CD8-positive, alpha-beta memory T cell (primary cell): ENCODE data around the gene TMEM150B. TPM values are rescaled to one million over a fixed set of nuclear protein-coding genes. Genes with fewer than 3 reads are reported as not detected.

Experiments
- CTCF ChIA-PET: fragments of 350-600 bp; sonication (Branson Sonifier 250); formaldehyde crosslinking; loops from one replicate; lab custom pipeline; 2021; ENCODE audit warnings: antibody characterized with exemption; lab: Charles Lee
- POLR2A ChIA-PET: fragments of 350-600 bp; sonication (Branson Sonifier 250); formaldehyde crosslinking; loops from one replicate; lab custom pipeline; 2021; ENCODE audit warnings: antibody characterized with exemption; lab: Charles Lee
- DNase-seq, 5 donors: peaks; one replicate each; pipeline versions ENCODE4 v3.0.0 to v3.0.0-alpha.2; 2020 to 2022; ENCODE audit warnings: mixed read lengths in 1 of 5
- H3K27ac ChIP-seq: one replicate; pipeline ENCODE4 v1.7.0; 2013; ENCODE audit warnings: low read depth, mild to moderate bottlenecking, low read length, moderate library complexity
- H3K27me3 ChIP-seq: 2 replicates; pipeline ENCODE4 v1.7.0; 2013; ENCODE audit warnings: low read length, mild to moderate bottlenecking; ENCODE audit not compliant: insufficient read depth, poor library complexity, severe bottlenecking
- H3K36me3 ChIP-seq: 2 replicates; pipeline ENCODE4 v1.7.0; 2013; ENCODE audit warnings: mild to moderate bottlenecking, low read length, moderate library complexity; ENCODE audit not compliant: insufficient read depth
- H3K4me1 ChIP-seq: 2 replicates; pipeline ENCODE4 v1.7.0; 2013; ENCODE audit warnings: mild to moderate bottlenecking, low read length, moderate library complexity; ENCODE audit not compliant: insufficient read depth
- H3K4me3 ChIP-seq: 2 replicates; pipeline ENCODE4 v1.7.0; 2013; ENCODE audit warnings: mild to moderate bottlenecking, low read length
- H3K9me3 ChIP-seq: 2 replicates; pipeline ENCODE4 v1.7.0; 2013; ENCODE audit warnings: mild to moderate bottlenecking, low read length
- H3K27ac Mint-ChIP-seq, 8 donors: one replicate each; pipeline ENCODE4 v1.8.0; 2020 to 2021; ENCODE audit warnings: mixed read lengths in 8 of 8, mild to moderate bottlenecking in 6 of 8, inconsistent platforms in 3 of 8, moderate library complexity in 3 of 8
- H3K27me3 Mint-ChIP-seq, 2 donors: one replicate each; pipeline ENCODE4 v1.8.0; 2020 to 2021; ENCODE audit warnings: mixed read lengths in 2 of 2, mild to moderate bottlenecking in 1 of 2, moderate library complexity in 1 of 2
- H3K36me3 Mint-ChIP-seq, 3 donors: one replicate each; pipeline ENCODE4 v1.8.0; 2020 to 2021; ENCODE audit warnings: mixed read lengths in 3 of 3, inconsistent platforms in 1 of 3, mild to moderate bottlenecking in 1 of 3
- H3K4me1 Mint-ChIP-seq, 3 donors: one replicate each; pipeline ENCODE4 v1.8.0; 2020 to 2021; ENCODE audit warnings: mixed read lengths in 3 of 3, inconsistent platforms in 1 of 3, mild to moderate bottlenecking in 1 of 3
- H3K4me3 Mint-ChIP-seq, 7 donors: one replicate each; pipeline ENCODE4 v1.8.0; 2020 to 2021; ENCODE audit warnings: mixed read lengths in 7 of 7, mild to moderate bottlenecking in 6 of 7, moderate library complexity in 4 of 7, inconsistent platforms in 2 of 7
- H3K9me3 Mint-ChIP-seq, 5 donors: one replicate each; pipeline ENCODE4 v1.8.0; 2020 to 2022; ENCODE audit warnings: mixed read lengths in 5 of 5, mild to moderate bottlenecking in 3 of 5, moderate library complexity in 2 of 5, inconsistent platforms in 1 of 5
- polyA plus RNA-seq: library from polyadenylated mRNA; unstranded; fragments of 300-500 nt; fragmentation: Illumina TruSeq; gene quantifications from one replicate; pipeline ENCODE4 v1.2.3, GENCODE V29; 2021
- total RNA-seq, 2 experiments: library from RNA; stranded (reverse); gene quantifications; one replicate each; pipeline ENCODE4 v1.2.3, GENCODE V29; 2021

Gene TMEM150B
- total and polyA plus RNA-seq, 3 experiments from 2014 or later: 0.53 TPM; not detected in 2

- Mint-ChIP-seq H3K36me3 (peaks cover 5 to 71% (median 19%) of the 10 kb centered on the region in 3 donors), H3K4me3 (peak overlapping the region in 1 of 7 donors; percentile 50), H3K27me3 (no peaks in the 10 kb centered on the region), H3K4me1 (peaks cover 18 to 28% (median 18%) of the 10 kb centered on the region in 3 donors), H3K9me3 (no peaks in the 10 kb centered on the region), H3K27ac (no peak overlapping the region)
- POLR2A ChIA-PET: no interaction called here
- no peak for DNase-seq
- H3K27me3 ChIP-seq: no peaks in the 10 kb centered on the region
- CTCF ChIA-PET: no interaction called here
- H3K4me3 ChIP-seq: no peak overlapping the region
- no peak overlapping the region for H3K27ac ChIP-seq
- peaks cover 9% of the 10 kb centered on the region for H3K4me1 ChIP-seq
- H3K9me3 ChIP-seq: no peaks in the 10 kb centered on the region
- H3K36me3 ChIP-seq: peaks cover 10% of the 10 kb centered on the region
Observed at GRCh38 chr19:55273978-55274707, 51.0 kb downstream of the TMEM150B start.

GRCh38 chr19:55272142-55272541, 53.0 kb downstream of the TMEM150B start:
- H3K36me3 Mint-ChIP-seq: peaks cover 5 to 64% (median 19%) of the 10 kb centered on the region in 3 donors

GRCh38 chr19:55270172-55270942, 54.8 kb downstream of the TMEM150B start:
- H3K9me3 ChIP-seq: no peaks in the 10 kb centered on the region
- ChIA-PET POLR2A (no interaction called here), CTCF (no interaction called here)
- H3K4me3 ChIP-seq: no peak overlapping the region
- no peaks in the 10 kb centered on the region for H3K27me3 ChIP-seq
- DNase-seq: no peak
- peaks cover 0 to 3% (median 0%) of the 10 kb centered on the region in 5 donors for H3K9me3 Mint-ChIP-seq
- peaks cover 6 to 10% (median 6%) of the 10 kb centered on the region in 3 donors for H3K4me1 Mint-ChIP-seq
- H3K4me3 Mint-ChIP-seq: no peak overlapping the region
- no peaks in the 10 kb centered on the region for H3K4me1 ChIP-seq
- peaks cover 10% of the 10 kb centered on the region for H3K36me3 ChIP-seq
- H3K27ac Mint-ChIP-seq: peak overlapping the region in 1 of 8 donors; percentile 85
- H3K27ac ChIP-seq: no peak overlapping the region
- H3K36me3 Mint-ChIP-seq: peaks cover 11 to 54% (median 18%) of the 10 kb centered on the region in 3 donors
- H3K27me3 Mint-ChIP-seq: no peaks in the 10 kb centered on the region

More at GRCh38 chr19:55272142-55272541, 53.0 kb downstream of the TMEM150B start:
- Mint-ChIP-seq H3K4me1 (peaks cover 13 to 17% (median 13%) of the 10 kb centered on the region in 3 donors), H3K27ac (no peak overlapping the region), H3K4me3 (no peak overlapping the region), H3K9me3 (no peaks in the 10 kb centered on the region), H3K27me3 (no peaks in the 10 kb centered on the region)
- no peaks in the 10 kb centered on the region for H3K9me3 ChIP-seq
- H3K36me3 ChIP-seq: peaks cover 10% of the 10 kb centered on the region
- no peak overlapping the region for H3K4me3 ChIP-seq
- no peak for DNase-seq
- no peaks in the 10 kb centered on the region for H3K27me3 ChIP-seq
- H3K4me1 ChIP-seq: peaks cover 3% of the 10 kb centered on the region
- ChIA-PET CTCF (no interaction called here), POLR2A (interaction anchor here (1.1 kb wide), 1 partner anchor 13 kb away, joined by 3 read pairs; no protein-coding TSS in a partner anchor)
- no peak overlapping the region for H3K27ac ChIP-seq

DNA sequence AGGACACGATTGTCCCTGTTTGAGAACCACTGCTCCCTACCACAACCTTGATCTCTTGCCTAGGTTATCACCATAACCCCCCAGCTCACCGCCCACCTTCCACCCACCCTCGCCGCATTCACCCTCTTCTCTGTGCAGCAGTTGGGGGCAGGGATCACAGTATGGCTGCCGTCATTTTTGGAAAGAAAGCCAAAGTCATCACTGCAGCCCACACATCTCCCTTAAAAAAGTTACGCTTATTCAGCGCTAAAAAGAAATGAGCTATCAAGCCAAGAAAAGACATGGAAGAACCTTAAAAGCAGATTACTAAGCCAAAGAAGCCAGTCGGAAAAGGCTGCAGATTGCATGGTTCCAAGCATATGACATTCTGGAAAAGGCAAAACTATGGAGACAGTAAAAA, 55.8 kb downstream of the TMEM150B start:
- H3K9me3 ChIP-seq: no peaks in the 10 kb centered on the region
- H3K36me3 Mint-ChIP-seq: peaks cover 11 to 47% (median 18%) of the 10 kb centered on the region in 3 donors
- H3K27ac Mint-ChIP-seq: peak overlapping the region in 1 of 8 donors; percentile 36
- H3K27me3 ChIP-seq: no peaks in the 10 kb centered on the region
- peaks cover 0 to 3% (median 0%) of the 10 kb centered on the region in 5 donors for H3K9me3 Mint-ChIP-seq
- no peak overlapping the region for H3K4me3 Mint-ChIP-seq
- no peak for DNase-seq
- peaks cover 6 to 8% (median 6%) of the 10 kb centered on the region in 3 donors for H3K4me1 Mint-ChIP-seq
- no peak overlapping the region for H3K4me3 ChIP-seq
- H3K4me1 ChIP-seq: no peaks in the 10 kb centered on the region
- no peak overlapping the region for H3K27ac ChIP-seq
- peaks cover 10% of the 10 kb centered on the region for H3K36me3 ChIP-seq
- CTCF ChIA-PET: no interaction called here
- no peaks in the 10 kb centered on the region for H3K27me3 Mint-ChIP-seq
- POLR2A ChIA-PET: interaction anchor here (0.6 kb wide), 1 partner anchor 110 kb away, joined by 3 read pairs; no protein-coding TSS in a partner anchor

DNA sequence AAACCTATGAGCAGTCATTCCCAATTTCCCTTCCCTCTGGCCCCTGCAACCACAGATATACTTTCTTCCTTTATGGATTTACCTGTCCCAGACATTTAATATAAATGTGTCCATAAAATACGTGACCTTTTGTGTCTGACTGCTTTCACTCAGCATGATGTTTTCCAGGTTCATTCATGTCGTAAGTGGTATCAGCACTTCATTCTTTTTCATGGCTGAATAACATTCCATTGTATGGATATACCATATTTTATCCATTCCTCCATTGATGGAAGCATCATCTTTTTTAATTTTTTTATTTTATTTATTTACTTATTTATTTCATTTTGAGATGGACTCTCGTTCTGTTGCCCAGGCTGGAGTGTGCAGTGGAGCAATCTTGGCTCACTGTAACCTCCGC, 58.3 kb downstream of the TMEM150B start:
- Histone ChIP-seq H3K4me1 (no peaks in the 10 kb centered on the region), H3K4me3 (no peak overlapping the region), H3K27me3 (no peaks in the 10 kb centered on the region), H3K36me3 (no peaks in the 10 kb centered on the region), H3K9me3 (no peaks in the 10 kb centered on the region), H3K27ac (no peak overlapping the region)
- peaks cover 6 to 36% (median 15%) of the 10 kb centered on the region in 3 donors for H3K36me3 Mint-ChIP-seq
- CTCF ChIA-PET: no interaction called here
- peak overlapping the region in 2 of 8 donors; percentile 70 to 88 for H3K27ac Mint-ChIP-seq
- POLR2A ChIA-PET: no interaction called here
- H3K27me3 Mint-ChIP-seq: no peaks in the 10 kb centered on the region
- no peak for DNase-seq
- no peak overlapping the region for H3K4me3 Mint-ChIP-seq
- peaks cover 6 to 8% (median 6%) of the 10 kb centered on the region in 3 donors for H3K4me1 Mint-ChIP-seq
- peaks cover 0 to 3% (median 0%) of the 10 kb centered on the region in 5 donors for H3K9me3 Mint-ChIP-seq

DNA sequence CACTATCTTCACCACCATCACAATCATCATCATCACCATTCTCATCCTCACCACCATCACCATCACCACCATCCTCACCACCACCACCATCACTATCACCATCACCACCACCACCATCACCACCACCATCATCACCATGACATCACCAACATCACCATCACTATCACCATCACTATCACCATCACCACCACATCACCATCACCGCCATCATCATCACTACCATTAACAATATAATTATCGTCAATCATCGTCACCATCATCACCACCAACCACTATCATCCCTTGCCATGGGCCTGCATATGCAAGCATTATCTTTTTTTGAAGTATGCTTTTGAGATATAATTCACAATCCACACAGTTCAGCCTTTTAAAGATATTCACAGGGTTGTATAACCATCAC, 58.7 kb downstream of the TMEM150B start:
- Mint-ChIP-seq H3K4me1 (peaks cover 6 to 8% (median 6%) of the 10 kb centered on the region in 3 donors), H3K4me3 (no peak overlapping the region), H3K36me3 (peaks cover 6 to 35% (median 15%) of the 10 kb centered on the region in 3 donors), H3K27me3 (no peaks in the 10 kb centered on the region), H3K9me3 (peaks cover 0 to 3% (median 0%) of the 10 kb centered on the region in 5 donors), H3K27ac (peak overlapping the region in 5 of 8 donors; percentile 8 to 88 (median 70))
- Histone ChIP-seq H3K4me3 (no peak overlapping the region), H3K36me3 (no peaks in the 10 kb centered on the region), H3K27ac (no peak overlapping the region), H3K27me3 (no peaks in the 10 kb centered on the region), H3K4me1 (no peaks in the 10 kb centered on the region), H3K9me3 (no peaks in the 10 kb centered on the region)
- ChIA-PET POLR2A (no interaction called here), CTCF (no interaction called here)
- no peak for DNase-seq

GRCh38 chr19:55265723-55266386, 59.3 kb downstream of the TMEM150B start:
- no peak for DNase-seq
- peaks cover 6 to 31% (median 14%) of the 10 kb centered on the region in 3 donors for H3K36me3 Mint-ChIP-seq
- Histone ChIP-seq H3K4me1 (no peaks in the 10 kb centered on the region), H3K4me3 (no peak overlapping the region), H3K27ac (no peak overlapping the region), H3K27me3 (no peaks in the 10 kb centered on the region), H3K36me3 (no peaks in the 10 kb centered on the region), H3K9me3 (no peaks in the 10 kb centered on the region)
- H3K9me3 Mint-ChIP-seq: peaks cover 0 to 3% (median 0%) of the 10 kb centered on the region in 5 donors
- H3K27ac Mint-ChIP-seq: peak overlapping the region in 3 of 8 donors; percentile 8 to 87 (median 70)
- no peaks in the 10 kb centered on the region for H3K27me3 Mint-ChIP-seq
- ChIA-PET CTCF (no interaction called here), POLR2A (no interaction called here)
- no peak overlapping the region for H3K4me3 Mint-ChIP-seq
- peaks cover 6 to 8% (median 6%) of the 10 kb centered on the region in 3 donors for H3K4me1 Mint-ChIP-seq
